H1 (cell line): ENCODE results near the gene POU6F2. TPM values are rescaled to one million over a fixed set of nuclear protein-coding genes. Genes with fewer than 3 reads are reported as not detected.

ENCODE experiments used
- ATF3 ChIP-seq: IDR thresholded peaks from 2 replicates; pipeline ENCODE4 v1.6.1; 2011; ENCODE audit warnings: low read depth, mild to moderate bottlenecking, low read length; ENCODE audit not compliant: insufficient read depth
- BACH1 ChIP-seq: IDR thresholded peaks from 2 replicates; pipeline ENCODE4 v1.6.1; 2012; ENCODE audit warnings: low read length, improper control_type of control experiment
- MAX ChIP-seq: IDR thresholded peaks from 2 replicates; pipeline ENCODE4 v1.6.1; 2012; ENCODE audit warnings: inconsistent platforms
- polyA plus RNA-seq, 7 experiments: library from polyadenylated mRNA; depleted of rRNA in 3 of 7; stranded (reverse) in 5 of 7; unstranded in 2 of 7; fragments of >200 nt in 5 of 7; fragments of 200-250 nt in 2 of 7; gene quantifications; 1 replicate in 5 of 7; 2 replicates in 1 of 7; 4 replicates in 1 of 7; pipeline versions ENCODE4 v1.2.1 to v1.2.3, GENCODE V29; 2011 to 2013; ENCODE audit warnings: missing spikeins in 2 of 7, mixed read lengths in 2 of 7
- total RNA-seq: library from RNA; stranded (reverse); fragmentation: NEBNext Ultra II Directional; extraction: Animal tissue kit (Norgen Biotek cat#: 25700); gene quantifications from 2 replicates; pipeline ENCODE4 v1.2.1, GENCODE V29; 2021

The POU6F2 gene
- total and polyA plus RNA-seq, 2 of the 8 experiments (the other 6 are each of a cell fraction or from before 2014, with no cell fraction given), result 1.1 to 2.0 TPM

DNA sequence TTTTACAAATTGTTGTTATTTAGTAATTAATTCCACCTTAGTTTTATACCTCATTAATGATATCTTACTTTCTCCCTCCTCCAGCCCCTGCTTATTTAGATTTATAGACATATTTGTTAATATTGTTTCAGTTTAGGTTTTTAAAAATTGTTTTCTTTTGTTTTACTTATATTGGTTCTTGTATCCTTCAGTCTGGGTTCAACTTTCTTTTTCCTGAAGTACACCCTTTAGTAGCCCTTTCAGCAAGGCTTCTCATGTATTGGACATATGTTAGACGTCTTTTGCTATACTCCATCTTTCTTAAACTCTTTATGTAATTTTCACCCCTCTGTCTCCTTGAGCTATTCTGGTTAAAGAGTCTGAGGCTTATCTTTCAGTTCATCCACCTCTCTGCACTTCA lies 12.8 kb upstream of the POU6F2 start (continued):
- no peak for TF ChIP-seq MAX
- no peak for TF ChIP-seq ATF3
- TF ChIP-seq BACH1, result no peak
- TF ChIP-seq, all 59 proteins: peak for 0
